ENCODE results near the gene BCORL1.

The BCORL1 gene

DNA sequence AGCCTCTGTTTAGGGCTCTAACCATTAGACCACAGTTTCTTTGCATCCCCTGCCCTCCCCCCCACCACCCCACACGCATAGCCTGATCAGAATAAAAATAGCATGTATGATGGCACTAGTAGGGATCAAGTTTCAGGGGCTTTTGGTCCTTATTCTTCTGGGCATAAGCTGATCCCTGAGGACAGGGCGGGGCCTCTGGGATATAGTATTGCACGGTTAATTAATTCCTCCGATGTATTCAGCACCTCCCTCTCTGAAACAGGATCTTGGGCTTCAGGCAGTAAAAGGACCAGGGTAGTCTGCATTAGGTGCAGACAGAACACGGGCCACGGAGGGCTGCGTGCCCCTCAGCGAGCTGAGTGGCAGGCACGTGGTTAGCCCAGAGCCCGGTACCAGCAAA, 70.8 kb downstream of the BCORL1 start:
- Mint-ChIP-seq H3K9me3 (no peaks in the 10 kb centered on the region), H3K36me3 (peaks cover 54% of the 10 kb centered on the region), H3K27ac (no peak overlapping the region), H3K4me3 (no peak overlapping the region), H3K4me1 (no peaks in the 10 kb centered on the region)
- ATAC-seq (no peak), DNase-seq (ENCODE audit: low spot score in 2 of 2) (no peak)

DNA sequence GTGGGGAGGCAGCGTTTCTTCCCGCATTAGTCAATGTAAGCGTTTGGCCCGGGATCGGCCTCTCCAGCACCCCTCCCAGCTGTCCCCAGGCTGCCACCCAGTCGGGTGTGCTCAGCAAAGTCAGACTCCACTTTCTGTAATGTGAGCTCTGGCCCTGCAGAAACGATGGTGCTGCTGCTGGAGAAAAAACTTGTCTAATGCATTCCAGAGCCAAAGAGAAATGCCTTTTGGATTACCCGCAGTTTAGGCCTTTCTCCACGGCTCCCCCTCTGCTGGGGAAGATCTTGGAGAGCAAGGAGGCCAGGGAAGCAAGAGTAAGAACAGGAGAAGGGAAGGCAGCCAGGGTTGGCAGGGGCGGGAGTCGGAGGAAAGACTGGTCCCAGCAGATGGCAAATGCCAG, 72.7 kb downstream of the BCORL1 start:
- no peaks in the 10 kb centered on the region for H3K9me3 Mint-ChIP-seq
- no peak overlapping the region for H3K27ac Mint-ChIP-seq
- ATAC-seq (no peak), DNase-seq (ENCODE audit: low spot score in 2 of 2) (no peak)
- H3K4me1 Mint-ChIP-seq, result no peaks in the 10 kb centered on the region
- H3K4me3 Mint-ChIP-seq, result no peak overlapping the region
- H3K36me3 Mint-ChIP-seq, result peaks cover 45% of the 10 kb centered on the region

DNA sequence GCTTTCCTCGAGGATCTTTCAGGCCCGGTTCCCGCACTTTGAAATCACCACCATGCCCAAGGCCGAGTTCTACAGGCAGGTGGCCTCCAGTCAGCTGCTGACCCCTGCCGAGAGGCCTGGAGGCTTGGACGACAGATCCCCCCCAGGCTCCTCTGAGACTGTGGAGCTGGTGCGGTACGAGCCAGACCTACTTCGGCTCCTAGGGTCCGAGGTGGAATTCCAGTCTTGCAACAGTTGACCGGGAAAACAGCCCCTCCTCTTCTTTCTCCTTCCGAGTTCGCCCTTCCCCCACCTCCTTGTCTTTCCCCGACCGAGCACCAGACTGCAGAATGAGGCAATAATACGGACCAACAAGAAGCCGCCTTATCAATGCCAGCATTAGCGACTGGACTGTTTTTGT, 73.5 kb downstream of the BCORL1 start:
- DNase-seq (ENCODE audit: low spot score in 2 of 2) (no peak), ATAC-seq (no peak)
- no peaks in the 10 kb centered on the region for H3K4me1 Mint-ChIP-seq
- no peaks in the 10 kb centered on the region for H3K9me3 Mint-ChIP-seq
- H3K4me3 Mint-ChIP-seq, result no peak overlapping the region
- H3K27ac Mint-ChIP-seq, result no peak overlapping the region
- H3K36me3 Mint-ChIP-seq, result peaks cover 37% of the 10 kb centered on the region

DNA sequence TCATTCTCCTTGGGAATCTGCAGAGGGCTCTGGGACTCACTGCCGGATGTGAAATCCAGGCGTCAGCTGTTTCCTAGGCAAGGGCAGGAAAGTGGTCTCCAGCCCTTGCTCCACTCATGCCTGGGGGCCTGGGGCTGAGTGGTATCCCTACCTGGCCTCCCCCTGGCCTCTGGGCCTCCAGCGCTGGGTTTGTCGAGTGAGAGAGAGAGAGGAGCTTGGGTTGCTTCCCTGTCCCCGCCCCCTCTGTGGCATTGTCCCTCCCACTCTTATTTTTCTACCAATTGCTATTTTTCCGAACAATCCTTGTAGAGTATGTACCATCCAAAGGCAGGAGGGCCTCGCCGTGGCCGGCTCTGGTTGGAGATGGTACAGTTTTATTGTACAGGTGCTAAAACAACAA, 74.8 kb downstream of the BCORL1 start:
- ATAC-seq (no peak), DNase-seq (ENCODE audit: low spot score in 2 of 2) (no peak)
- H3K4me3 Mint-ChIP-seq, result no peak overlapping the region
- no peak overlapping the region for H3K27ac Mint-ChIP-seq
- H3K36me3 Mint-ChIP-seq, result peaks cover 26% of the 10 kb centered on the region
- H3K9me3 Mint-ChIP-seq, result no peaks in the 10 kb centered on the region
- H3K4me1 Mint-ChIP-seq, result no peaks in the 10 kb centered on the region

DNA sequence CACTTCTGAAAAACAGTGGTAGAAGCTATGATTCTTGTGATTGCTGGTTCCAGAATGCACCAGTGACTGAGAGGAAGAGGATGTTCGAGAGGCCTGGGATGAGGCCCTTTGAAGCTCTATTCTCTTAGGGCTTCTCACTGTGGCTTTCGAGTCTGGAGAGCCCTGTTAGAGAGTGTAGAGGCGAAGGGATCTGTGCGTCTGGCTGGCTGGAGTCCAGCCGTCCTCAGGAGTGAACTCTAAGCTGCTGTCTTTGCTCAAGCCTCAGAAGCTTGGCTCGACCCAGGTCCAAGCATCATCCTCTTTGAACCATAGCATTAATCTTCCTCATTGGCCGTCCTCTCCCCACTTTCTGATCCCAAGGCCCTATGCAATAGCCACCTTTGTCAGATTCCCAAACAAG, 76.2 kb downstream of the BCORL1 start:
- Mint-ChIP-seq H3K36me3 (peaks cover 13% of the 10 kb centered on the region), H3K9me3 (no peaks in the 10 kb centered on the region), H3K27ac (peak overlapping the region; percentile 54), H3K4me1 (no peaks in the 10 kb centered on the region), H3K4me3 (no peak overlapping the region)
- DNase-seq (ENCODE audit: low spot score in 2 of 2), result no peak
- no peak for ATAC-seq

DNA sequence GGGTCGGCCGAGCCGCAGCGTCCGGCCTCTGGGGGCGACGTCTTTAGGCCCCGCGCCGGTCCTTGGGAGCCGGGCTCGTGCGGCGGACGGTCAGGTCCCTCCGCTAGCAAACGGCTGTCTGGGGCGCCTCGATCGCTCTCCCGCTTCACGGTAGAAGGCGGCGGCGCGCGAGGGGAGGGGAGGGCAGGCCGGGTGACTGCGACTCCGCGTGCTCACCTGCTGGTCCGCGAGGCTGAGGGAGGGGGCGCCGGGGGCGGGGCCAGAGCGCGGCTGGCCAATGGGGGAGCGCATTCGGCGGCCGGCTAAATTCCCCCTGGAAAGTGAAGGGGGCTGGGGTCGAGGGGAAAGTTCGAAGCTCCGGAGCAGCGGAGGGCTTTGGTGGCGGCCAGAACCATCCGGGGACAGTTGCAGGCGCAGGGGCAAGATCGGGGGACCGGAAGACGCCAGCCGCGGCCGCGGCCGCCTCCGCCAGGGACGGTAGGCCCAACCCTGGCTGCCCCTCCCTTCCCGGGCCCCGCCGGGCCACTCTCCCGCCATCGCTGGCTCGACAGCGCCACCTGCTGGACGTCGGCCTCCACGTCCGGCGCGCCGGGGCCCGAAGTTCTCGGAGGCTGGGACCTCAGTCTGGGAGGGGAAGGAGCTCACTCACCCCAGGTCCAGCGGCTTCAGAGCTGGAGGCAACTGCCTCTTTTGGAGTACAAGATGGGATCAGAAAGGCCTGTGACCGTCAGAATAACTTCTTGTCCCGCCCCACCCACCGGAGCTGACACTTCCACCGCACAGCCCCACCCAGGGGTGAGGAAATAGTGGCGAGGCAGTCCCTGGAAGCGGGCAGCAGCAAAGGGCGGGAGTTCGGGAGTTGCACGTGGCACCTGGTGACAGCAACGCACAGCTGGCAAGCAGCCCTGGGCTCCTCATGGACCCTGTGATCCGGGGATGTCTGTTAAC, 78.0 kb downstream of the BCORL1 start:
- ATAC-seq (peak; percentile 94), DNase-seq (ENCODE audit: low spot score in 2 of 2) (peak; percentile 93)
- H3K4me1 Mint-ChIP-seq, result no peaks in the 10 kb centered on the region
- peaks cover 22% of the 10 kb centered on the region for H3K36me3 Mint-ChIP-seq
- no peaks in the 10 kb centered on the region for H3K9me3 Mint-ChIP-seq
- H3K4me3 Mint-ChIP-seq, result peak overlapping the region; percentile 63
- peak overlapping the region; percentile 64 for H3K27ac Mint-ChIP-seq

DNA sequence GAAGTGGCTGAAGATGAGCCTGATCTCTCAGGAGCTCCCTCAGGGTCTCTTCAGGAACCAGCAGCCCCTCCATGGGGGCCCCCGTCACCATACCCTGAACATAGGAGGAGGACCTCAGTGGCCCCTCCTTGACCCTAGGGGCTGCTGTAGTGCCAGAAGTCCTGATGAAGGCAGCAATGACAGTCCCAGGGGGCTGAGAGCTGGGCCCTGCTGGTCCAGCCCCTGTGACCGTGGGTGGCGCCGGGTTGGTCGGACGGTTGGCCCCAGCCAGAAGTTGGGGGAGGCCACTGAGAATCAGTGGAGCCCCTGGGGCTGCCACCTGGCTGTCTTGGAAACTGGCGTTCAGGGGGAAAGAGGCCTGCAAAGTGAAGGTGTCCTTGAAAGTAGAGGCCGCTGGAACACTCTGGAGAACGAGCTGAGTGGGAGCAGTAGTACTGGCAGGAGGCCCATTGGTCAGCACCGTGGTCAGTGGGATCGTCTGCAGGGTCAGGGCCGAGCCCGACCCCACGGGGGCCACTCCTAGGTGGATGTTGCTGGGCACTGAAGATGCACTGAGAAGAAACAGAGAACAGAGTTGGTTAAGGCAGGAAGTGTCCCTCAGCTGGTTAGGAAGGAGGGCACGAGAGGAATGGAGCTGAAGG, 84.7 kb downstream of the BCORL1 start:
- ATAC-seq, result no peak
- peaks cover 76% of the 10 kb centered on the region for H3K36me3 Mint-ChIP-seq

DNA sequence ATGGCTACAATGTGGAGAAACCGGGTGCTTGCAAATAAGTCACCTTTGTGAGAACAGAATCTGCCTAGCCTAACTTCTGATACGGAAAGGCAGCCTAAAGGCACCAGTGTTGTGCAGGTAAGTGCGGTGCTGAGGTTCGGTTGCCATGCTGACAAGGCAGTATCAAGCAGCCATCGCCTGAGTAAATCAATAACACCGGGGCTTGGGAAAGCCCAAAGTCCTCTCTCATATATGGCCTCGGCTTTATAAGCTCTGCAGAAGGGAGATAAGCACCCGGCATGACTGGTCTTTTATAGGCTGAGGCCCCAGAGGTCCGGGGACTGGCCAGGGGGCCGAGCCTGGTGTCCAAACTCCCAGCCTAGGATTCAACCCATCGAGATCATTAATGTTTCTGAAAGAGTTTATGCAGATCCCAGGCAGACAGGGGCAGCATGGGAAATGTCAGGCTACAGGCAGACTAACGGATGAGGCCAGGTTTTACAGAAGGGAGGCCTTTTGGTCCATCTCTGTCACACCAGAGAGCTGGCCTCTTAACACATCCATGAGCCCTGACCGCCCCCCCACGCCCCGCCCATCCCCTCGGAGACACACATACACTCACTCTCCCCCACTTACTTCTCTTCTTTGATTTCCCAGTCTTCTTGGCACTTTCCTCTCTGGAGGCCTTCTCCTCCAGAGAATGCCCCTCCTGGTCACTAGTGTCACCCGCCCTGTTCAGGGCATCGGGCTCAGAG, 89.3 kb downstream of the BCORL1 start:
- Mint-ChIP-seq H3K4me1 (no peaks in the 10 kb centered on the region), H3K4me3 (no peak overlapping the region), H3K27ac (peak overlapping the region; percentile 8), H3K36me3 (peaks cover 91% of the 10 kb centered on the region), H3K9me3 (no peaks in the 10 kb centered on the region)
- DNase-seq (ENCODE audit: low spot score in 2 of 2) (no peak), ATAC-seq (no peak)

More for the DNA sequence above, 84.7 kb downstream of the BCORL1 start:
- DNase-seq (ENCODE audit: low spot score in 2 of 2), result no peak
- Mint-ChIP-seq H3K27ac (peak overlapping the region; percentile 26), H3K9me3 (no peaks in the 10 kb centered on the region), H3K4me1 (no peaks in the 10 kb centered on the region), H3K4me3 (no peak overlapping the region)

DNA sequence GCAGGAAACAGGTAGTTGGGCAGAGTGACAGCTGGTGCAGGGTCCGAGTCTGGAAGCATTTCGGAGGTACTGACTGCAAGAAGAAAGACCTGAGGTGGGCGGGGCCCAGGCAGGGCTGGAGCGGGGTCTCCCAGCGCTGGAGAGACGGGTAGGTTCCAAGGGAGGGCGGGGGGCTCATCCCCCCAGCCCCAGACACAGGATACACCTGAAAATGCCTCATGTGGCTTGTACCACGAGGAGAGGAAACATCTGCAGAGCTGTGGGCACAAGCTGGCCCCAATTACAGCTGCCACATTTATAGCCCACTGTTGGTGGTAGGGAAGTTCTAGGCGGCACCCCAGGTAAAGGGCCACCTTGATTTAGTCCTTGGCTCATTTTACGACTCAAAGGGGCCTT, 89.9 kb downstream of the BCORL1 start:
- no peak overlapping the region for H3K4me3 Mint-ChIP-seq
- no peak for DNase-seq (ENCODE audit: low spot score in 2 of 2)
- H3K4me1 Mint-ChIP-seq, result no peaks in the 10 kb centered on the region
- peaks cover 87% of the 10 kb centered on the region for H3K36me3 Mint-ChIP-seq
- no peaks in the 10 kb centered on the region for H3K9me3 Mint-ChIP-seq
- H3K27ac Mint-ChIP-seq, result peak overlapping the region; percentile 8
- no peak for ATAC-seq

DNA sequence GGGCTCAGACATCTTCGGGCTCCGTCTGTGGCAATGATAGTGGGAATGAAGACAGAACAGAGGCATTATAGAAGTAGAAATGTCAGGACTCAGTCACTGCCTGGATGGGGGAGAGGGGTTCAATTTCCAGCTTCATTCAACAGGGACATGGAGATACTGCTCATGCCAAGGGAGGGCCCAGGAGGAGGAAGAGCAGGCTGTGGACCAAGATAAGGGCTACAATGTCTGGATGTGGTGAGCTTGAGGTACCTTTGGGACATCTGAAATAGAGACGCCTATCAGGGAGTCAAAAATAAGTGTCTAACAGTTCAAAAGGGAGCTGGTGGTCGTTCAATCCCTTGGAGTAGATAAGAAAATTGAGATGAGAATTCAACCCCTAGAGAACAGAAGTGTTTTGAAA, 93.3 kb downstream of the BCORL1 start:
- Mint-ChIP-seq H3K27ac (no peak overlapping the region), H3K36me3 (peaks cover 76% of the 10 kb centered on the region), H3K4me1 (peaks cover 9% of the 10 kb centered on the region), H3K4me3 (no peak overlapping the region), H3K9me3 (no peaks in the 10 kb centered on the region)
- DNase-seq (ENCODE audit: low spot score in 2 of 2) (no peak), ATAC-seq (no peak)

DNA sequence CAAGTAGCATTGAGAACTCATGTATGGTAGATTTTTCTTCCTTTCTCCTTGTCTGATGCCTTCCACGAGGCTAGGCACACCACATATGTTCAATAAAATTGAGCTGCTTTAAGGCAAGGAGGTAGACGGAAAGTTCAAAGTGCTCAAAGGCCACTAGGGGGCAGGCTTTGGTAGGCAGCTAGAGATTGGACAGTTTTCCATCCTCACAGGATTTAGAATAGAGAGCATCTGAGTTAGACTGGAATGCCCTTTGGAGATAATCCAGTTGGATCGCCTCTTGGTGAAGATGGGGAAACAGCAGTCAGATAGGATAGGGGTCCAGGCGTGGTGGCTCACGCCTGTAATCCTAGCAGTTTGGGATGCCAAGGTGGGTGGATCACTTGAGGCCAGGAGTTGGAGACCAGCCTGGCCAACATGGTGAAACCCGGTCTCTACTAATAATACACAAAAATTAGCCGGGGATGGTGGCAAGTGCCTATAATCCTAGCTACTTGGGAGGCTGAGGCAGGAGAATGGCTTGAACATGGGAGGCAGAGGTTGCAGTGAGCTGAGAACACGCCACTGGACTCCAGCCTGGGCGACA, 97.5 kb downstream of the BCORL1 start:
- Mint-ChIP-seq H3K4me3 (no peak overlapping the region), H3K36me3 (peaks cover 70% of the 10 kb centered on the region), H3K9me3 (no peaks in the 10 kb centered on the region), H3K27ac (no peak overlapping the region), H3K4me1 (peaks cover 48% of the 10 kb centered on the region)
- DNase-seq (ENCODE audit: low spot score in 2 of 2), result peak; percentile 23 to 60
- no peak for ATAC-seq

DNA sequence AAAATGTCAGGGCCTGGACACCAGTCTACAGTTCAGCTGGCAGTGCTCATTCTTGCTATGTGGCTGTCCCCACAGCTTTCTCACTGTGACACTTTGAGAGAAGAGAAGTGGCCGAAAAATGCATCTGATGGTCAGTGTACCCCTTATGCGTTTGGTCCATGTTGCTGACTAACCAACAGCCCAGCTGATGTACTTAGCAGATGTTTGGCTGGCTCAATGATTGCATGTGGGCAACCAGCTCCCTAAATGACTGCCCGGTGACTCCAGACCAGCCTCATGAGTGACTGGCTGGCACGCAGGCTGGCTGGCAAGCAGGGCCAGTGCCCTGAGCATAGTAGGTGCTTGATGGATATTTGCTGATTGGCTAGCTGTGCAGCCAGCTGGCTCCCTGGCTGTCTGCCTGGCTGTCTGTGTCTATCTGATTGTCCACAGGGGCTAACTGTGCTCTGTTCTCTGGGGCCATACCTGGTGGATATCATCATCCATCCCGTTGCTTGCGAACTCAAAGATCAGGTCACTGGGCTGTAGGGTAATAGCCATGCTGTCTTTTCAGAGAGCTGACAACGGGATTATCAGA, 98.4 kb downstream of the BCORL1 start:
- DNase-seq (ENCODE audit: low spot score in 2 of 2) (no peak), ATAC-seq (no peak)
- H3K4me1 Mint-ChIP-seq, result peaks cover 56% of the 10 kb centered on the region
- peaks cover 71% of the 10 kb centered on the region for H3K36me3 Mint-ChIP-seq
- H3K4me3 Mint-ChIP-seq, result peak overlapping the region; percentile 62
- peak overlapping the region; percentile 83 for H3K27ac Mint-ChIP-seq
- no peaks in the 10 kb centered on the region for H3K9me3 Mint-ChIP-seq

DNA sequence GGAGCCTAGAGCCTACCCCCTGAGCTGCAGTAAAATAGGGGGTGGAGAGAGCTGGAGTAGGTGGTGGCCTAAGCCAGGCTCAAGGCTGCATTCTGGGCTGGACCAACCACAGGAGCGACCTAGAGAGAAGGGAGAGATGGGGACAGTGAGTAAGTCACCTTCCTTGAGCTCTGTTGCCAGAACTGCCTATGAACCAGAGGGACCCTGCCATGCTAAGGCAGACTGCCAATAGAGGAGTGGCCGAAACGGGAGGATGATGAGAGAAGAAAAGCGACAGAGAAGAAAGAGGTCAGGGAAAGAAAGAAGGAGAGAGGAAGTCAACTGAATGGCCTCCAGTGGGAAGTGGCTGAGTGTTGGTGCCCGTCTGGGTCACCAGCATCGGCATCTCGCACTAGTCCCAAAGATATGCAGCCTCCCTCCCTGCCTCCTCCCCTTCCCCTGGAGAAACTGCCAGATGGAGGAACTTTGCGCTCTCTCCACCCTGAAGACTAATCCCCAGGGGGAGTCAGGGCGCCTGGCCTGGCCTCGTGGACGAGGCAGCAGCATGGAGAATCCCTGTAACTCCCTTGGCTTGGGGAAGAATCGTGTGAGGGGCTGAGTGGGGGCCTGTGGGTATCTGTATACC, 99.1 kb downstream of the BCORL1 start:
- no peak for DNase-seq (ENCODE audit: low spot score in 2 of 2)
- Mint-ChIP-seq H3K36me3 (peaks cover 68% of the 10 kb centered on the region), H3K4me1 (peaks cover 63% of the 10 kb centered on the region), H3K9me3 (no peaks in the 10 kb centered on the region), H3K4me3 (peak overlapping the region; percentile 62), H3K27ac (peak overlapping the region; percentile 83)
- ATAC-seq, result no peak

DNA sequence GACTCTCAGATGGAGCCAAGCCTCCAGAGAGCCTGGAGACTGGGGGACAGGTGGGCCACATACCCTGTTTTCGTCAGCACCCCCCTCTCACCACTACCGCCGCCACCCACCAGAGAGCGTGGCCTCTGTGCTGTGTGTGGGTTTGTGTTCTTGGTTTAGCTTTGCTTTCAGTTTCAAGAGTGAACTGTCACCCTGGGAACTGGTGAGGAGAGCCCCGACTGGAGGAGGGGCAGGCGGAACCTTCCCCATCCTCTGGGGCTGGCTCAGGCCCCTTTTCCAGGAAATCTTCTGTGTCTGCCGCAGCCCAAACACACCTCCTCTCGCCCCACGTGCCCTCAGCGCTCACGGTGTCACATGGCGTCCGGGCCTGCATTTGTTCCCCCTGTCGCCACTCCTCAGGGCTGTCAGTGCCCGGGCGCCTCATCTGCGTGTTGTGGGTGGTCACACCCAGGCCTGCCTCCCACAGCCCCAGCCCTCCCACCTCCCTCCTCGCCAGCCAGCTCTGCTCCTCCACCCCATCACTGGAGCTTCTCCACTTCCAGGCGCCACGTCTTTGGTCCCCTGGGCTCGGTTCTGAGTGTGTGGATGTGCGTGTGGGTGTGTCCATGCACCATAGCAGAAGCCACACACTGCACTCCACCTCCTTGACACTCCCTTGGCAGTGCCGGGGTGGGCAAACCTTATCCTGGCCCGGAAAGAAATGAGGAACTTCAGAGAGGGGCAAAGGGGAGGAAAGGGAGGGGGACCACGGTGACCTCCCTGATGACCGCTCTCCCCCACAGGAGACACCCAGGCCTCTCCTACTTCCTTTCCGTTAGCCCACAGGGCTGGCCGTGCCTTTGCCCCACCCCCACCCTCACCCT, 100.0 kb downstream of the BCORL1 start:
- Mint-ChIP-seq H3K4me3 (peak overlapping the region; percentile 62), H3K27ac (peak overlapping the region; percentile 83), H3K4me1 (peaks cover 69% of the 10 kb centered on the region), H3K9me3 (no peaks in the 10 kb centered on the region), H3K36me3 (peaks cover 64% of the 10 kb centered on the region)
- DNase-seq (ENCODE audit: low spot score in 2 of 2) (peak; percentile 46 to 84), ATAC-seq (peak; percentile 90)

Measured in stimulated activated effector memory CD8-positive, alpha-beta T cell treated with anti-CD3 and anti-CD28 coated beads, Interleukin-12 subunit alpha, Interleukin-12 subunit beta, amount 100 ng/mL, for 72 hours (primary cell).